Measurements from ENCODE around the gene ALDOB.

DNA sequence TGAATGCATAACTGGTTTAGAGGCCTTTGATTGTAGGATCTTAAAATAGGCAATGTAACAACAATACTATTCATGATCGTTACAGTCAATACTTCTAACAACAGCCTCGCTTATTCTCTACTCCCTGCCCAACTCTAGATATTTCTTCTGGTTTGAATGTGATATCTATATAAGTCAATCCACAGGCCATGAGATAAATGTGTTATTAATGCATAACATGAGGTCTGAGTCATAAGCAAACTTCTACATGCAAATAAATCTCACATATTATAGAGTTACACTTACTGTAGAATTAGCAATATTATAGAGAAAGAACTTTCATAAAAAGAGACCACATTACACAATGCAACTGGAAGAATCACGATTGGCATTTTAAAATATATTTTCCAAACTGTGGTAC, 2.9 kb upstream of the ALDOB start:
- TF ChIP-seq EZH2 (IDR thresholded peaks at IDR 0.05; ENCODE audit: borderline replicate concordance, insufficient read depth, low read length, poor library complexity, severe bottlenecking) (no peak), POLR2AphosphoS5 (IDR thresholded peaks at IDR 0.05) (no peak), TAF1 (IDR thresholded peaks at IDR 0.05; ENCODE audit: low read depth) (no peak), SMC3 (conservative IDR thresholded peaks at IDR 0.05; ENCODE audit: poor library complexity) (no peak), RAD21 (conservative IDR thresholded peaks at IDR 0.05) (no peak), REST (IDR thresholded peaks at IDR 0.05; ENCODE audit: borderline replicate concordance) (no peak), EP300 (conservative IDR thresholded peaks at IDR 0.05; ENCODE audit: poor library complexity, severe bottlenecking) (no peak), MXI1 (conservative IDR thresholded peaks at IDR 0.05; ENCODE audit: poor library complexity, severe bottlenecking) (no peak)
- TF ChIP-seq, protein P1, sequence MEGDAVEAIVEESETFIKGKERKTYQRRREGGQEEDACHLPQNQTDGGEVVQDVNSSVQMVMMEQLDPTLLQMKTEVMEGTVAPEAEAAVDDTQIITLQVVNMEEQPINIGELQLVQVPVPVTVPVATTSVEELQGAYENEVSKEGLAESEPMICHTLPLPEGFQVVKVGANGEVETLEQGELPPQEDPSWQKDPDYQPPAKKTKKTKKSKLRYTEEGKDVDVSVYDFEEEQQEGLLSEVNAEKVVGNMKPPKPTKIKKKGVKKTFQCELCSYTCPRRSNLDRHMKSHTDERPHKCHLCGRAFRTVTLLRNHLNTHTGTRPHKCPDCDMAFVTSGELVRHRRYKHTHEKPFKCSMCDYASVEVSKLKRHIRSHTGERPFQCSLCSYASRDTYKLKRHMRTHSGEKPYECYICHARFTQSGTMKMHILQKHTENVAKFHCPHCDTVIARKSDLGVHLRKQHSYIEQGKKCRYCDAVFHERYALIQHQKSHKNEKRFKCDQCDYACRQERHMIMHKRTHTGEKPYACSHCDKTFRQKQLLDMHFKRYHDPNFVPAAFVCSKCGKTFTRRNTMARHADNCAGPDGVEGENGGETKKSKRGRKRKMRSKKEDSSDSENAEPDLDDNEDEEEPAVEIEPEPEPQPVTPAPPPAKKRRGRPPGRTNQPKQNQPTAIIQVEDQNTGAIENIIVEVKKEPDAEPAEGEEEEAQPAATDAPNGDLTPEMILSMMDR (IDR thresholded peaks at IDR 0.05; ENCODE audit: poor library complexity, severe bottlenecking), result no peak

All from neural cell (in vitro differentiated cells).